HepG2 (cell line): Measurements from ENCODE around the gene GAS6. TPM values are rescaled to one million over a fixed set of nuclear protein-coding genes. Genes with fewer than 3 reads are reported as not detected.

Source experiments
- ATAC-seq: fragments of 200-7000 bp; cut with Tn5 transposase; 3 replicates; pipeline ENCODE4 v1.9.1; 2020; ENCODE audit warnings: mild to moderate bottlenecking, moderate library complexity
- BruUV-seq: library from RNA; stranded (reverse); fragments of 400-500 nt; replicated peaks from 2 replicates; lab custom pipeline; 2021; lab: Mats Ljungman, UMichigan
- CTCF ChIA-PET: fragments of 300-600 bp; formaldehyde crosslinking; extraction: SDS; loops from one replicate; lab custom pipeline; 2021; ENCODE audit warnings: low total read pairs, inconsistent platforms, low intra/inter-chr PET ratio; lab: Yijun Ruan, JAX
- POLR2A ChIA-PET: fragments of 350-600 bp; sonication (Branson Sonifier 250); formaldehyde crosslinking; loops from one replicate; lab custom pipeline; 2020; ENCODE audit warnings: antibody characterized with exemption, inconsistent platforms; lab: Yijun Ruan, JAX
- DNase-seq: peaks from one replicate; pipeline ENCODE4 v3.0.0-alpha.2; 2015; ENCODE audit warnings: low spot score
- FAIRE-seq: peaks from 3 replicates; lab custom pipeline; 2011; peaks lifted over from hg19 to GRCh38; lab: Jason Lieb, UNC
- H2AFZ ChIP-seq: one replicate; pipeline ENCODE4 v1.6.1; 2011; ENCODE audit warnings: low read length, inconsistent platforms
- H3K27ac ChIP-seq: fragments of 300-600 bp; 3 replicates; pipeline ENCODE4 v1.8.0; 2011; ENCODE audit warnings: mixed run types, mild to moderate bottlenecking, mixed read lengths, low read length, inconsistent platforms; ENCODE audit not compliant: insufficient read depth; ENCODE audit errors: extremely low read length
- H3K27me3 ChIP-seq, 2 experiments: fragments of 200-600 bp in 1 of 2; 2 replicates in 1 of 2; 3 replicates in 1 of 2; pipeline versions ENCODE4 v1.6.0 to v1.8.0; 2011; ENCODE audit warnings: low read length in 2 of 2, mild to moderate bottlenecking in 2 of 2, moderate library complexity in 2 of 2, inconsistent platforms in 1 of 2; ENCODE audit not compliant: insufficient read depth in 2 of 2, control insufficient read depth in 1 of 2
- H3K36me3 ChIP-seq, 2 experiments: fragments of 200-600 bp in 1 of 2; replicated peaks in 1 of 2; 2 replicates in 1 of 2; 3 replicates in 1 of 2; pipeline versions ENCODE4 v1.5.1 to v1.8.0; 2011; ENCODE audit warnings: low read length in 2 of 2, inconsistent platforms in 1 of 2; ENCODE audit not compliant: insufficient read depth in 2 of 2, control insufficient read depth in 1 of 2
- H3K4me1 ChIP-seq: 2 replicates; pipeline ENCODE4 v1.5.1; 2012; ENCODE audit warnings: low read length, inconsistent platforms; ENCODE audit not compliant: insufficient read depth
- H3K4me2 ChIP-seq: 2 replicates; pipeline ENCODE4 v1.6.0; 2011; ENCODE audit warnings: low read depth, low read length, inconsistent platforms
- H3K4me3 ChIP-seq, 3 experiments: fragments of 200-600 bp in 1 of 3; sonication (generic), shearing (Covaris generic) in 1 of 3; replicated peaks in 1 of 3; 2 replicates each; pipeline ENCODE4 v1.5.1; 2011 to 2016; ENCODE audit warnings: low read length in 3 of 3, inconsistent platforms in 2 of 3, low read depth in 2 of 3, mild to moderate bottlenecking in 2 of 3, control low read depth in 1 of 3, mixed read lengths in 1 of 3; ENCODE audit not compliant: insufficient read depth in 1 of 3
- H3K79me2 ChIP-seq: one replicate; pipeline ENCODE4 v1.6.1; 2011; ENCODE audit warnings: low read length, inconsistent platforms; ENCODE audit not compliant: insufficient read depth
- H3K9ac ChIP-seq: 2 replicates; pipeline ENCODE4 v1.6.0; 2011; ENCODE audit warnings: mild to moderate bottlenecking, low read depth, low read length, inconsistent platforms; ENCODE audit not compliant: insufficient read depth
- H3K9me3 ChIP-seq: 2 replicates; pipeline ENCODE4 v1.5.1; 2012; ENCODE audit warnings: mild to moderate bottlenecking, low read length
- H4K20me1 ChIP-seq: 2 replicates; pipeline ENCODE4 v1.6.0; 2011; ENCODE audit warnings: inconsistent platforms, mild to moderate bottlenecking, low read length, moderate library complexity; ENCODE audit not compliant: insufficient read depth
- AGO1 ChIP-seq: fragments of 200-400 bp; formaldehyde crosslinking; IDR thresholded peaks from 2 replicates; pipeline ENCODE4 v1.6.1; 2017; ENCODE audit warnings: mild to moderate bottlenecking, low read depth, low read length, moderate library complexity; ENCODE audit not compliant: poor library complexity, severe bottlenecking
- JUND ChIP-seq: sonication (generic); formaldehyde crosslinking; IDR thresholded peaks from 2 replicates; pipeline ENCODE4 v1.8.0; 2022; ENCODE audit warnings: mild to moderate bottlenecking, missing genetic modification reagents
- MED13 ChIP-seq: sonication (generic); formaldehyde crosslinking; IDR thresholded peaks from 2 replicates; pipeline ENCODE4 v1.5.0; 2020; ENCODE audit warnings: missing genetic modification reagents
- PAXIP1 ChIP-seq: sonication (generic); formaldehyde crosslinking; conservative IDR thresholded peaks from 2 replicates; pipeline ENCODE4 v1.4.0; 2020; ENCODE audit warnings: mild to moderate bottlenecking, missing genetic modification reagents, moderate library complexity
- TFDP1 ChIP-seq: IDR thresholded peaks from 2 replicates; pipeline ENCODE4 v1.6.1; 2016; ENCODE audit warnings: missing compliant biosample characterization, missing genetic modification reagents, borderline replicate concordance
- THYN1 ChIP-seq: sonication (generic); formaldehyde crosslinking; IDR thresholded peaks from 2 replicates; pipeline ENCODE4 v1.8.1; 2023; ENCODE audit warnings: low read depth, mild to moderate bottlenecking, moderate library complexity, missing genetic modification reagents, borderline replicate concordance
- TRAFD1 ChIP-seq: sonication (generic); formaldehyde crosslinking; IDR thresholded peaks from 2 replicates; pipeline ENCODE4 v1.5.1; 2020; ENCODE audit warnings: missing genetic modification reagents, mild to moderate bottlenecking, borderline replicate concordance
- ZNF263 ChIP-seq: sonication (generic); formaldehyde crosslinking; IDR thresholded peaks from 2 replicates; pipeline ENCODE4 v1.4.0; 2020; ENCODE audit warnings: missing genetic modification reagents
- ZNF503 ChIP-seq: sonication (generic); formaldehyde crosslinking; IDR thresholded peaks from 2 replicates; pipeline ENCODE4 v1.4.0; 2020; ENCODE audit warnings: missing genetic modification reagents
- WGBS: methylation state at CpG from one replicate; pipeline ENCODE4 v1.1.6; 2017; ENCODE audit warnings: low lambda C conversion rate; 5-methylcytosine and 5-hydroxymethylcytosine counted together
- in situ Hi-C: cut with HindIII; loops from 2 replicates; pipeline ENCODE4 v1.10.0; 2017; ENCODE audit warnings: low pct_unique_long_range_greater_than_20kb; ENCODE audit not compliant: extremely low pct_ligation_motif_present
- intact Hi-C: fragments of 100-400 bp; cut with micrococcal nuclease; formaldehyde crosslinking; loops from one replicate; pipeline ENCODE4 v1.10.0; 2022; ENCODE audit not compliant: unreplicated experiment
- polyA plus RNA-seq, 8 experiments: library from polyadenylated mRNA; depleted of rRNA in 3 of 8; stranded (reverse) in 7 of 8; unstranded in 1 of 8; fragments of >200 nt; fragmentation: Illumina TruSeq in 4 of 8; extraction: Trizol in 4 of 8; gene quantifications; 2 replicates each; pipeline versions ENCODE4 v1.2.1 to v1.2.3, GENCODE V29; 2011 to 2016; ENCODE audit warnings: low read depth in 4 of 8, missing spikeins in 1 of 8, mixed read lengths in 1 of 8; ENCODE audit not compliant: insufficient read depth in 1 of 8
- total RNA-seq, 5 experiments: library from RNA; depleted of rRNA; stranded (reverse); fragments of >200 nt; fragmentation: Illumina TruSeq; extraction: Trizol; gene quantifications; 2 replicates each; pipeline ENCODE4 v1.2.3, GENCODE V29; 2016; ENCODE audit warnings: low read depth in 1 of 5

The GAS6 gene
- total and polyA plus RNA-seq, 2 of the 13 experiments (the other 11 are each of a cell fraction or from before 2014, with no cell fraction given): 0.09 to 0.24 TPM

GRCh38 chr13:113864273-113864890, 506 bp upstream of the GAS6 start:
- ChIA-PET CTCF (no interaction called here), POLR2A (no interaction called here)
- in situ Hi-C loops (no loop called here), intact Hi-C loops (no loop called here)
- Histone ChIP-seq H3K4me2 (peak overlapping the region; percentile 27; the same call in 1 of the 2 replicates), H3K9ac (no peak overlapping the region), H3K4me3 (peak overlapping the region in 2 of 3 experiments; percentile 16 to 40; a peak in 3 of 6 replicates), H3K27ac (no peak overlapping the region), H3K9me3 (no peaks in the 10 kb centered on the region), H3K36me3 (no peaks in the 10 kb centered on the region), H3K4me1 (peaks cover 24% of the 10 kb centered on the region), H2AFZ (no peak overlapping the region), H3K27me3 (peaks cover 4 to 15% of the 10 kb centered on the region in 2 experiments; a peak in 4 of 5 replicates), H3K79me2 (no peaks in the 10 kb centered on the region), H4K20me1 (no peaks in the 10 kb centered on the region)
- DNase-seq: no peak
- 10% methylated on average over 10 of the region's 10 CpGs for WGBS
- FAIRE-seq: no peak
- BruUV-seq: no TSS peak
- no peak for ATAC-seq
- TF ChIP-seq MED13 (CRISPR knock-in tag) (no peak), AGO1 (no peak), PAXIP1 (no peak), TRAFD1 (no peak), ZNF503 (CRISPR knock-in tag) (no peak), ZNF263 (CRISPR knock-in tag) (no peak), THYN1 (CRISPR knock-in tag) (no peak), TFDP1 (CRISPR knock-in tag) (no peak), JUND (CRISPR knock-in tag) (no peak)
